ENCODE results near the gene CTSO.

CTSO gene

GRCh38 chr4:155982736-155983385 lies 29.2 kb upstream of the CTSO start:
- H3K36me3 ChIP-seq: no peaks in the 10 kb centered on the region
- intact Hi-C loops (cut with DNase I; ENCODE audit: low total_unique reads): loop anchor here (5.0 kb wide), 1 partner anchor 1564 kb away; no protein-coding TSS in a partner anchor
- H3K27me3 ChIP-seq: no peaks in the 10 kb centered on the region
- DNase-seq: no peak
- no peak for TF ChIP-seq CTCF (IDR thresholded peaks at IDR 0.05)
- H3K4me3 ChIP-seq: no peak overlapping the region
- H3K4me1 ChIP-seq: no peaks in the 10 kb centered on the region
- peaks cover 0 to 4% (median 0%) of the 10 kb centered on the region in 3 donors for H3K9me3 ChIP-seq
- H3K27ac ChIP-seq: no peak overlapping the region

- no peak overlapping the region for H3K4me3 ChIP-seq
- H3K4me1 ChIP-seq: no peaks in the 10 kb centered on the region
- H3K9me3 ChIP-seq: peaks cover 0 to 4% (median 0%) of the 10 kb centered on the region in 3 donors
- no peak overlapping the region for H3K27ac ChIP-seq
- H3K36me3 ChIP-seq: no peaks in the 10 kb centered on the region
- no peak for DNase-seq
- intact Hi-C loops (cut with DNase I; ENCODE audit: low total_unique reads): no loop called here
- H3K27me3 ChIP-seq: no peaks in the 10 kb centered on the region
- no peak for TF ChIP-seq CTCF (IDR thresholded peaks at IDR 0.05)
Measured at GRCh38 chr4:155978810-155979209, 25.1 kb upstream of the CTSO start.

GRCh38 chr4:155975511-155975910 lies 21.8 kb upstream of the CTSO start:
- intact Hi-C loops (cut with DNase I; ENCODE audit: low total_unique reads): no loop called here
- TF ChIP-seq CTCF (IDR thresholded peaks at IDR 0.05): no peak

GRCh38 chr4:155974996-155975395 lies 21.3 kb upstream of the CTSO start:
- H3K4me3 ChIP-seq: no peak overlapping the region
- intact Hi-C loops (cut with DNase I; ENCODE audit: low total_unique reads): no loop called here
- H3K27ac ChIP-seq: no peak overlapping the region
- H3K36me3 ChIP-seq: no peaks in the 10 kb centered on the region
- DNase-seq: no peak
- TF ChIP-seq CTCF (IDR thresholded peaks at IDR 0.05): no peak
- H3K4me1 ChIP-seq: no peaks in the 10 kb centered on the region
- peaks cover 0 to 4% (median 0%) of the 10 kb centered on the region in 3 donors for H3K9me3 ChIP-seq
- H3K27me3 ChIP-seq: no peaks in the 10 kb centered on the region

More at GRCh38 chr4:155975511-155975910, 21.8 kb upstream of the CTSO start:
- H3K4me3 ChIP-seq: no peak overlapping the region
- H3K27me3 ChIP-seq: no peaks in the 10 kb centered on the region
- H3K4me1 ChIP-seq: no peaks in the 10 kb centered on the region
- no peaks in the 10 kb centered on the region for H3K36me3 ChIP-seq
- DNase-seq: no peak
- no peak overlapping the region for H3K27ac ChIP-seq
- H3K9me3 ChIP-seq: peaks cover 0 to 4% (median 0%) of the 10 kb centered on the region in 3 donors

- no peaks in the 10 kb centered on the region for H3K4me1 ChIP-seq
- H3K4me3 ChIP-seq: no peak overlapping the region
- no peak for DNase-seq
- TF ChIP-seq CTCF (IDR thresholded peaks at IDR 0.05): no peak
- no peak overlapping the region for H3K27ac ChIP-seq
- H3K27me3 ChIP-seq: no peaks in the 10 kb centered on the region
- intact Hi-C loops (cut with DNase I; ENCODE audit: low total_unique reads): no loop called here
- no peaks in the 10 kb centered on the region for H3K36me3 ChIP-seq
- H3K9me3 ChIP-seq: no peaks in the 10 kb centered on the region
Measured at GRCh38 chr4:155974476-155974749, 20.7 kb upstream of the CTSO start.

All from tibial artery (tissue), 4 donors.